SU-DHL-6 (cell line): ENCODE data around the gene NLGN1.

Experiments
- EZH2phosphoT487 ChIP-seq: fragments of 200-600 bp; sonication (generic), shearing (Covaris generic); conservative IDR thresholded peaks from 2 replicates; pipeline ENCODE4 v1.6.1; 2018; ENCODE audit warnings: mild to moderate bottlenecking, antibody characterized with exemption, low read length, moderate library complexity, mixed read lengths
- TF ChIP-seq, protein P1 (sequence below): fragments of 200-600 bp; sonication (generic); IDR thresholded peaks from one replicate; pipeline ENCODE4 v1.5.1; 2017; ENCODE audit warnings: antibody characterized with exemption, mild to moderate bottlenecking, low read length, moderate library complexity; ENCODE audit not compliant: insufficient read depth, poor library complexity, severe bottlenecking

DNA sequence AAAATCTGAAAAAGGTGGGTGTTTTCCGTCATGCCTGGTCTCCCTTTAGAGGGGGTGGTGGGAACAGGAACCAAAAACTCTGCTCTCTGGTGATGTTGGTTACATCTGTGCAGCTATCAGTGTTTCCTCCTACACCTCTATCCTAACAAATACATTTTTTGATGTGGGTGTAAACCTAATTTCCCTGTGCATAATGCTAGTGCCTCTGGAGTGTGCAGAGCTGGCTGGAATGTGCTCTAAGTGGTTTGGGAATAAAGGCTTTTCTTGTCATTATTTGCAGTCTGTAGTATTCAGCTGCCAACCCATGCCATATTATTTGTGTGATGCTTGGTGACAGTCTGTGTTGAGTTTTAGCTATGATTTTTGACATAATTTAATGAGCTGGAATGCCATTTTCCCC, 547.6 kb downstream of the NLGN1 start:
- TF ChIP-seq, protein P1, sequence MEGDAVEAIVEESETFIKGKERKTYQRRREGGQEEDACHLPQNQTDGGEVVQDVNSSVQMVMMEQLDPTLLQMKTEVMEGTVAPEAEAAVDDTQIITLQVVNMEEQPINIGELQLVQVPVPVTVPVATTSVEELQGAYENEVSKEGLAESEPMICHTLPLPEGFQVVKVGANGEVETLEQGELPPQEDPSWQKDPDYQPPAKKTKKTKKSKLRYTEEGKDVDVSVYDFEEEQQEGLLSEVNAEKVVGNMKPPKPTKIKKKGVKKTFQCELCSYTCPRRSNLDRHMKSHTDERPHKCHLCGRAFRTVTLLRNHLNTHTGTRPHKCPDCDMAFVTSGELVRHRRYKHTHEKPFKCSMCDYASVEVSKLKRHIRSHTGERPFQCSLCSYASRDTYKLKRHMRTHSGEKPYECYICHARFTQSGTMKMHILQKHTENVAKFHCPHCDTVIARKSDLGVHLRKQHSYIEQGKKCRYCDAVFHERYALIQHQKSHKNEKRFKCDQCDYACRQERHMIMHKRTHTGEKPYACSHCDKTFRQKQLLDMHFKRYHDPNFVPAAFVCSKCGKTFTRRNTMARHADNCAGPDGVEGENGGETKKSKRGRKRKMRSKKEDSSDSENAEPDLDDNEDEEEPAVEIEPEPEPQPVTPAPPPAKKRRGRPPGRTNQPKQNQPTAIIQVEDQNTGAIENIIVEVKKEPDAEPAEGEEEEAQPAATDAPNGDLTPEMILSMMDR, result no peak
- TF ChIP-seq EZH2phosphoT487, result no peak
